Panc1 (cell line): ENCODE results near the gene WIZ.

Experiments used
- POLR2AphosphoS5 ChIP-seq: IDR thresholded peaks from 2 replicates; pipeline ENCODE4 v1.6.1; 2012; ENCODE audit warnings: mild to moderate bottlenecking, low read depth, low read length, moderate library complexity
- SIN3A ChIP-seq: IDR thresholded peaks from 2 replicates; pipeline ENCODE4 v1.6.1; 2012; ENCODE audit warnings: low read depth, mild to moderate bottlenecking, low read length, moderate library complexity, borderline replicate concordance; ENCODE audit not compliant: insufficient read depth
- TF ChIP-seq, protein P1 (sequence below): fragments of 450-650 bp; IDR thresholded peaks from 2 replicates; pipeline ENCODE4 v1.5.1; 2017; ENCODE audit warnings: mild to moderate bottlenecking
- TF ChIP-seq, protein P2 (sequence below), 2 experiments: IDR thresholded peaks; 2 replicates each; pipeline ENCODE4 v1.6.1; 2011 to 2012; ENCODE audit warnings: low read depth in 2 of 2, control low read depth in 1 of 2, low read length in 1 of 2, mild to moderate bottlenecking in 1 of 2, moderate library complexity in 1 of 2; ENCODE audit not compliant: insufficient read depth in 1 of 2

DNA sequence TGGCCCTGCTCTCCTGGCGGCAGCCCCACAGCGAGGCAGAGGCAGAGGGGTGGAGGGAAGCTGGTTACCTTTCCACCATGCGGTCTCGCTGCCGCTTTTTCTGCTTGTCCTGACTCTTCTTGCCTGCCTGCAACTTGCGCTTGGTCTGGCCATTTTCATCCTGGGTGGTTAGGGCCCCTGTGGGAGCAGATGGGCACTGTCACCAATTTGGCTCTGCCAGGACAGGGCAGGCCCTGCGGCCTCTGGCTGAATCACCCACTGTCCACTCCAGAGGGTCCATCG lies 50.6 kb downstream of the WIZ start:
- no peak for TF ChIP-seq SIN3A
- TF ChIP-seq, protein P1, sequence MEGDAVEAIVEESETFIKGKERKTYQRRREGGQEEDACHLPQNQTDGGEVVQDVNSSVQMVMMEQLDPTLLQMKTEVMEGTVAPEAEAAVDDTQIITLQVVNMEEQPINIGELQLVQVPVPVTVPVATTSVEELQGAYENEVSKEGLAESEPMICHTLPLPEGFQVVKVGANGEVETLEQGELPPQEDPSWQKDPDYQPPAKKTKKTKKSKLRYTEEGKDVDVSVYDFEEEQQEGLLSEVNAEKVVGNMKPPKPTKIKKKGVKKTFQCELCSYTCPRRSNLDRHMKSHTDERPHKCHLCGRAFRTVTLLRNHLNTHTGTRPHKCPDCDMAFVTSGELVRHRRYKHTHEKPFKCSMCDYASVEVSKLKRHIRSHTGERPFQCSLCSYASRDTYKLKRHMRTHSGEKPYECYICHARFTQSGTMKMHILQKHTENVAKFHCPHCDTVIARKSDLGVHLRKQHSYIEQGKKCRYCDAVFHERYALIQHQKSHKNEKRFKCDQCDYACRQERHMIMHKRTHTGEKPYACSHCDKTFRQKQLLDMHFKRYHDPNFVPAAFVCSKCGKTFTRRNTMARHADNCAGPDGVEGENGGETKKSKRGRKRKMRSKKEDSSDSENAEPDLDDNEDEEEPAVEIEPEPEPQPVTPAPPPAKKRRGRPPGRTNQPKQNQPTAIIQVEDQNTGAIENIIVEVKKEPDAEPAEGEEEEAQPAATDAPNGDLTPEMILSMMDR, result no peak
- TF ChIP-seq, protein P2, sequence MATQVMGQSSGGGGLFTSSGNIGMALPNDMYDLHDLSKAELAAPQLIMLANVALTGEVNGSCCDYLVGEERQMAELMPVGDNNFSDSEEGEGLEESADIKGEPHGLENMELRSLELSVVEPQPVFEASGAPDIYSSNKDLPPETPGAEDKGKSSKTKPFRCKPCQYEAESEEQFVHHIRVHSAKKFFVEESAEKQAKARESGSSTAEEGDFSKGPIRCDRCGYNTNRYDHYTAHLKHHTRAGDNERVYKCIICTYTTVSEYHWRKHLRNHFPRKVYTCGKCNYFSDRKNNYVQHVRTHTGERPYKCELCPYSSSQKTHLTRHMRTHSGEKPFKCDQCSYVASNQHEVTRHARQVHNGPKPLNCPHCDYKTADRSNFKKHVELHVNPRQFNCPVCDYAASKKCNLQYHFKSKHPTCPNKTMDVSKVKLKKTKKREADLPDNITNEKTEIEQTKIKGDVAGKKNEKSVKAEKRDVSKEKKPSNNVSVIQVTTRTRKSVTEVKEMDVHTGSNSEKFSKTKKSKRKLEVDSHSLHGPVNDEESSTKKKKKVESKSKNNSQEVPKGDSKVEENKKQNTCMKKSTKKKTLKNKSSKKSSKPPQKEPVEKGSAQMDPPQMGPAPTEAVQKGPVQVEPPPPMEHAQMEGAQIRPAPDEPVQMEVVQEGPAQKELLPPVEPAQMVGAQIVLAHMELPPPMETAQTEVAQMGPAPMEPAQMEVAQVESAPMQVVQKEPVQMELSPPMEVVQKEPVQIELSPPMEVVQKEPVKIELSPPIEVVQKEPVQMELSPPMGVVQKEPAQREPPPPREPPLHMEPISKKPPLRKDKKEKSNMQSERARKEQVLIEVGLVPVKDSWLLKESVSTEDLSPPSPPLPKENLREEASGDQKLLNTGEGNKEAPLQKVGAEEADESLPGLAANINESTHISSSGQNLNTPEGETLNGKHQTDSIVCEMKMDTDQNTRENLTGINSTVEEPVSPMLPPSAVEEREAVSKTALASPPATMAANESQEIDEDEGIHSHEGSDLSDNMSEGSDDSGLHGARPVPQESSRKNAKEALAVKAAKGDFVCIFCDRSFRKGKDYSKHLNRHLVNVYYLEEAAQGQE (IDR thresholded peaks at IDR 0.05; ENCODE audit: insufficient read depth in 1 of 2, low read depth in 2 of 2, low read length in 1 of 2), result no peak
- no peak for TF ChIP-seq POLR2AphosphoS5
